GM12878 (cell line): Measurements from ENCODE around the gene SASH1. TPM values are rescaled to one million over a fixed set of nuclear protein-coding genes. Genes with fewer than 3 reads are reported as not detected.

ENCODE experiments used
- ATF3 ChIP-seq: IDR thresholded peaks from 2 replicates; pipeline ENCODE4 v1.6.1; 2011; ENCODE audit warnings: low read depth, mild to moderate bottlenecking, low read length, moderate library complexity, borderline replicate concordance; ENCODE audit errors: extremely low read depth
- BCL3 ChIP-seq: IDR thresholded peaks from 2 replicates; pipeline ENCODE4 v1.6.1; 2011; ENCODE audit warnings: borderline replicate concordance, low read depth, mild to moderate bottlenecking, moderate library complexity, low read length; ENCODE audit not compliant: insufficient read depth, poor library complexity, severe bottlenecking
- CUX1 ChIP-seq: IDR thresholded peaks from 2 replicates; pipeline ENCODE4 v1.6.1; 2012; ENCODE audit warnings: improper control_type of control experiment, low read depth, low read length; ENCODE audit not compliant: insufficient replicate concordance
- KAT2A ChIP-seq: conservative IDR thresholded peaks from 2 replicates; pipeline ENCODE4 v1.6.1; 2011; ENCODE audit warnings: low read depth, low read length; ENCODE audit not compliant: control insufficient read depth
- KLF5 ChIP-seq: fragments of 450-650 bp; IDR thresholded peaks from 2 replicates; pipeline ENCODE4 v1.6.1; 2014; ENCODE audit warnings: mild to moderate bottlenecking; ENCODE audit not compliant: partially characterized antibody
- NRF1 ChIP-seq: conservative IDR thresholded peaks from 2 replicates; pipeline ENCODE4 v1.6.1; 2011; ENCODE audit warnings: mild to moderate bottlenecking, low read depth, low read length, improper control_type of control experiment
- POLR2AphosphoS5 ChIP-seq: IDR thresholded peaks from 2 replicates; pipeline ENCODE4 v1.6.1; 2011; ENCODE audit warnings: mild to moderate bottlenecking, low read length, inconsistent platforms
- RAD51 ChIP-seq: fragments of 450-650 bp; IDR thresholded peaks from 2 replicates; pipeline ENCODE4 v1.6.1; 2016; ENCODE audit warnings: moderate library complexity, mild to moderate bottlenecking, inconsistent platforms
- RFX5 ChIP-seq: IDR thresholded peaks from 2 replicates; pipeline ENCODE4 v1.6.1; 2011; ENCODE audit warnings: low read depth, low read length, improper control_type of control experiment
- TBL1XR1 ChIP-seq: IDR thresholded peaks from 2 replicates; pipeline ENCODE4 v1.6.1; 2012; ENCODE audit warnings: low read depth, low read length, improper control_type of control experiment
- ZBED1 ChIP-seq: IDR thresholded peaks from 2 replicates; pipeline ENCODE4 v1.6.1; 2016; ENCODE audit warnings: borderline replicate concordance
- polyA plus RNA-seq, 11 experiments: library from polyadenylated mRNA; depleted of rRNA in 4 of 11; unstranded in 6 of 11; stranded (reverse) in 5 of 11; fragments of >200 nt; fragmentation: Nextera tagmentation in 4 of 11; fragmentation: Illumina TruSeq in 1 of 11; extraction: Ambion mirVana in 4 of 11; extraction: Trizol in 1 of 11; gene quantifications; 1 replicate in 1 of 11; 2 replicates in 10 of 11; pipeline versions ENCODE4 v1.2.1 to v1.2.3, GENCODE V29; 2011 to 2016; ENCODE audit warnings: inconsistent platforms in 2 of 11, missing spikeins in 2 of 11, low read depth in 1 of 11
- total RNA-seq, 4 experiments: library from RNA; depleted of rRNA in 3 of 4; stranded (reverse); fragments of >200 nt in 3 of 4; fragmentation: Illumina TruSeq in 1 of 4; extraction: Trizol in 1 of 4; gene quantifications; 2 replicates each; pipeline versions ENCODE4 v1.2.1 to v1.2.3, GENCODE V29; 2013 to 2021
- TF ChIP-seq, protein P1 (sequence below): fragments of 450-650 bp; IDR thresholded peaks from 2 replicates; pipeline ENCODE4 v1.6.1; 2018; ENCODE audit warnings: borderline replicate concordance, mild to moderate bottlenecking; ENCODE audit not compliant: partially characterized antibody

The SASH1 gene
- total and polyA plus RNA-seq, 10 of the 15 experiments (the other 5 are each of a cell fraction or from before 2014, with no cell fraction given): 0.01 to 0.73 (median 0.14) TPM; not detected in 4

DNA sequence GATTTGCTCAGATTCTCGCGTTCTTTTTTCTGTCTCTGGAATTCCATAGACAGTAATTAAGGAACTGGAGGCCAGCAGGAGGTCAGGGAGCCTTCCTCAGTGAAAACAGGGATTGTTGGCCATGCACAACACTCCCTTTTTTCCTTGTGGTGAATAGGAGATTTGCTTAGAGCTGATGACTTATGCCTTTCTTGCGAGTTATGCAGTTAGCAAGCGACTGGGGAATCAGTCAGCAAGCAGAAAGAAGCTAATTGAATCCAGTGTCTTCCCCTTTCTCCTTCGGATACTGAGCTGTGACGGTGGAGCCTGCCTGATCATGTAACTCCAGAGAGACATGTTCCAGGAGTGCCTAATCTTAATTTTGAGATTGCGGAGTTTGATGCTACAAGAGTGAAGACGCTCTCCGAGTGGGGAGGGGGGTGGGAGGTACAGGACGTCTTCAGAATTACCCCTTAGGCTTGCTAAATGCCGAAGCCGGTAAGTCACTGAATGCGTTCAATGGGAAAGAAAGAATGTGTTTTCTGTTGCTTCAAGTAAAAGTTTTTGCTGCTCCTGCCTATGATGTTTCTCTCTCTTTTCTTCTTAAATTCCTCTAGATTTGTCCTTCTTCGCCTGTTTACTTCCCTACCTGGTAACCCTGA, 165.9 kb downstream of the SASH1 start (continued):
- no peak for TF ChIP-seq CUX1
- no peak for TF ChIP-seq ZBED1
- TF ChIP-seq TBL1XR1: no peak
- no peak for TF ChIP-seq NRF1
- TF ChIP-seq, protein P1, sequence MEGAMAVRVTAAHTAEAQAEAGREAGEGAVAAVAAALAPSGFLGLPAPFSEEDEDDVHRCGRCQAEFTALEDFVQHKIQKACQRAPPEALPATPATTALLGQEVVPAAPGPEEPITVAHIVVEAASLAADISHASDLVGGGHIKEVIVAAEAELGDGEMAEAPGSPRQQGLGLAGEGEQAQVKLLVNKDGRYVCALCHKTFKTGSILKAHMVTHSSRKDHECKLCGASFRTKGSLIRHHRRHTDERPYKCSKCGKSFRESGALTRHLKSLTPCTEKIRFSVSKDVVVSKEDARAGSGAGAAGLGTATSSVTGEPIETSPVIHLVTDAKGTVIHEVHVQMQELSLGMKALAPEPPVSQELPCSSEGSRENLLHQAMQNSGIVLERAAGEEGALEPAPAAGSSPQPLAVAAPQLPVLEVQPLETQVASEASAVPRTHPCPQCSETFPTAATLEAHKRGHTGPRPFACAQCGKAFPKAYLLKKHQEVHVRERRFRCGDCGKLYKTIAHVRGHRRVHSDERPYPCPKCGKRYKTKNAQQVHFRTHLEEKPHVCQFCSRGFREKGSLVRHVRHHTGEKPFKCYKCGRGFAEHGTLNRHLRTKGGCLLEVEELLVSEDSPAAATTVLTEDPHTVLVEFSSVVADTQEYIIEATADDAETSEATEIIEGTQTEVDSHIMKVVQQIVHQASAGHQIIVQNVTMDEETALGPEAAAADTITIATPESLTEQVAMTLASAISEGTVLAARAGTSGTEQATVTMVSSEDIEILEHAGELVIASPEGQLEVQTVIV: no peak
- no peak for TF ChIP-seq KLF5
- no peak for TF ChIP-seq ATF3
- no peak for TF ChIP-seq RAD51
- TF ChIP-seq POLR2AphosphoS5: no peak
- no peak for TF ChIP-seq RFX5
- TF ChIP-seq KAT2A: no peak
- no peak for TF ChIP-seq BCL3
